SK-N-SH treated with all-trans-retinoic acid at 6 μM for 48 hours (cell line): ENCODE measurements around the gene GRID1.

Experiments used
- ATAC-seq: fragments of 200-7000 bp; cut with Tn5 transposase; 3 replicates; pipeline ENCODE4 v1.9.1; 2020; ENCODE audit warnings: mild to moderate bottlenecking, moderate library complexity
- ARNTL ChIP-seq: fragments of 450-650 bp; formaldehyde crosslinking; IDR thresholded peaks from 2 replicates; pipeline ENCODE4 v1.5.0; 2020; ENCODE audit warnings: low read depth, mild to moderate bottlenecking, moderate library complexity, borderline replicate concordance
- BACH2 ChIP-seq: fragments of 250-450 bp; sonication (Bioruptor Pico); IDR thresholded peaks from 2 replicates; pipeline ENCODE4 v1.9.0; 2021; ENCODE audit warnings: mild to moderate bottlenecking, borderline replicate concordance
- CREB5 ChIP-seq: fragments of 250-450 bp; sonication (Bioruptor Pico); IDR thresholded peaks from 2 replicates; pipeline ENCODE4 v1.5.1; 2020; ENCODE audit warnings: low read depth, mild to moderate bottlenecking, moderate library complexity
- CSDC2 ChIP-seq: fragments of 250-450 bp; sonication (Bioruptor Pico); IDR thresholded peaks from 2 replicates; pipeline ENCODE4 v1.5.0; 2020; ENCODE audit warnings: mild to moderate bottlenecking, moderate library complexity
- CSRNP3 ChIP-seq: fragments of 250-450 bp; sonication (Bioruptor Pico); IDR thresholded peaks from 2 replicates; pipeline ENCODE4 v1.5.1; 2021; ENCODE audit warnings: mild to moderate bottlenecking, moderate library complexity
- ESRRG ChIP-seq: fragments of 250-450 bp; sonication (Bioruptor Pico); IDR thresholded peaks from 2 replicates; pipeline ENCODE4 v1.6.1; 2021; ENCODE audit warnings: mild to moderate bottlenecking
- GLIS3 ChIP-seq: fragments of 250-450 bp; sonication (Bioruptor Pico); IDR thresholded peaks from 2 replicates; pipeline ENCODE4 v1.5.0; 2020; ENCODE audit warnings: mild to moderate bottlenecking, moderate library complexity
- ISL1 ChIP-seq: fragments of 250-450 bp; sonication (Bioruptor Pico); IDR thresholded peaks from 2 replicates; pipeline ENCODE4 v2.1.2; 2022; ENCODE audit warnings: mild to moderate bottlenecking, moderate library complexity
- OSR1 ChIP-seq: fragments of 250-450 bp; sonication (Bioruptor Pico); IDR thresholded peaks from 2 replicates; pipeline ENCODE4 v1.8.0; 2022; ENCODE audit warnings: moderate library complexity, mild to moderate bottlenecking, inconsistent platforms
- PATZ1 ChIP-seq: fragments of 250-450 bp; sonication (Bioruptor Pico); IDR thresholded peaks from 2 replicates; pipeline ENCODE4 v1.8.0; 2020; ENCODE audit warnings: mild to moderate bottlenecking, moderate library complexity, borderline replicate concordance
- PPARA ChIP-seq: fragments of 250-450 bp; sonication (Bioruptor Pico); IDR thresholded peaks from 2 replicates; pipeline ENCODE4 v1.5.0; 2020; ENCODE audit warnings: mild to moderate bottlenecking, borderline replicate concordance
- RARB ChIP-seq: fragments of 250-450 bp; sonication (Bioruptor Pico); IDR thresholded peaks from 2 replicates; pipeline ENCODE4 v1.8.0; 2021; ENCODE audit warnings: mild to moderate bottlenecking, moderate library complexity
- SNAI2 ChIP-seq: fragments of 250-450 bp; sonication (Bioruptor Pico); IDR thresholded peaks from 2 replicates; pipeline ENCODE4 v1.5.0; 2020; ENCODE audit warnings: mild to moderate bottlenecking, moderate library complexity
- TCF4 ChIP-seq: fragments of 250-450 bp; sonication (Bioruptor Pico); IDR thresholded peaks from 2 replicates; pipeline ENCODE4 v1.8.0; 2021; ENCODE audit warnings: mild to moderate bottlenecking, moderate library complexity, borderline replicate concordance
- TOX ChIP-seq: fragments of 250-450 bp; sonication (Bioruptor Pico); IDR thresholded peaks from 2 replicates; pipeline ENCODE4 v1.8.0; 2021; ENCODE audit warnings: mild to moderate bottlenecking, moderate library complexity, borderline replicate concordance
- TSHZ2 ChIP-seq: fragments of 250-450 bp; sonication (Bioruptor Pico); IDR thresholded peaks from 2 replicates; pipeline ENCODE4 v1.5.0; 2020; ENCODE audit warnings: mild to moderate bottlenecking, moderate library complexity
- ZC3H10 ChIP-seq: fragments of 250-450 bp; sonication (Bioruptor Pico); IDR thresholded peaks from 2 replicates; pipeline ENCODE4 v1.5.1; 2021; ENCODE audit warnings: mild to moderate bottlenecking, moderate library complexity
- ZFP3 ChIP-seq: fragments of 250-450 bp; sonication (Bioruptor Pico); IDR thresholded peaks from 2 replicates; pipeline ENCODE4 v1.5.0; 2020; ENCODE audit warnings: mild to moderate bottlenecking, moderate library complexity
- ZFP30 ChIP-seq: fragments of 450-650 bp; formaldehyde crosslinking; IDR thresholded peaks from 2 replicates; pipeline ENCODE4 v1.5.0; 2022; ENCODE audit warnings: mild to moderate bottlenecking, moderate library complexity
- ZNF565 ChIP-seq: fragments of 450-650 bp; formaldehyde crosslinking; conservative IDR thresholded peaks from 2 replicates; pipeline ENCODE4 v1.5.0; 2020; ENCODE audit warnings: low read depth, mild to moderate bottlenecking, moderate library complexity
- ZNF70 ChIP-seq: fragments of 450-650 bp; formaldehyde crosslinking; IDR thresholded peaks from 2 replicates; pipeline ENCODE4 v1.5.0; 2020; ENCODE audit warnings: mild to moderate bottlenecking, moderate library complexity
- ZNF8 ChIP-seq: fragments of 450-650 bp; formaldehyde crosslinking; IDR thresholded peaks from 2 replicates; pipeline ENCODE4 v1.5.0; 2020; ENCODE audit warnings: mild to moderate bottlenecking, moderate library complexity

The GRID1 gene

GRCh38 chr10:85891472-85891871, 475.1 kb downstream of the GRID1 start (continued):
- no peak for TF ChIP-seq ZNF70 (CRISPR knock-in tag)
- TF ChIP-seq CREB5 = no peak
- no peak for TF ChIP-seq PATZ1 (CRISPR knock-in tag)
- TF ChIP-seq PPARA (CRISPR knock-in tag) = no peak
- TF ChIP-seq ZC3H10 (CRISPR knock-in tag) = no peak
- TF ChIP-seq SNAI2 (CRISPR knock-in tag) = no peak
- no peak for TF ChIP-seq ZFP3 (CRISPR knock-in tag)

- TF ChIP-seq ZNF8 (no peak), ISL1 (CRISPR knock-in tag) (no peak), OSR1 (no peak), TCF4 (no peak)
- TF ChIP-seq, all 23 proteins: peak for 0
- ATAC-seq = no peak
Observed at GRCh38 chr10:85888559-85888958, 478.0 kb downstream of the GRID1 start.

GRCh38 chr10:85888004-85888403, 478.6 kb downstream of the GRID1 start:
- no peak for ATAC-seq
- TF ChIP-seq ISL1 (CRISPR knock-in tag) (no peak), SNAI2 (CRISPR knock-in tag) (no peak), ZNF565 (no peak), CREB5 (no peak), TSHZ2 (CRISPR knock-in tag) (no peak), TCF4 (no peak), ESRRG (CRISPR knock-in tag) (no peak), CSDC2 (no peak), TOX (no peak), ZNF8 (no peak), RARB (CRISPR knock-in tag) (no peak), PATZ1 (CRISPR knock-in tag) (no peak)

- TF ChIP-seq ZFP3 (CRISPR knock-in tag) (no peak), TCF4 (no peak), OSR1 (no peak), PPARA (CRISPR knock-in tag) (no peak), ZFP30 (CRISPR knock-in tag) (no peak), TOX (no peak), CSDC2 (no peak), SNAI2 (CRISPR knock-in tag) (no peak), ZNF70 (CRISPR knock-in tag) (no peak), BACH2 (CRISPR knock-in tag) (no peak), RARB (CRISPR knock-in tag) (no peak), CSRNP3 (CRISPR knock-in tag) (no peak), GLIS3 (CRISPR knock-in tag) (no peak), ARNTL (CRISPR knock-in tag) (no peak), ZNF565 (no peak), CREB5 (no peak), ESRRG (CRISPR knock-in tag) (no peak)
- ATAC-seq = no peak
Observed at GRCh38 chr10:85874208-85874607, 492.4 kb downstream of the GRID1 start.
